PC-3 (cell line): Measurements from ENCODE around the gene HARS2.

ENCODE experiments used
- CTCF ChIP-seq: fragments of 300-600 bp; sonication (generic); conservative IDR thresholded peaks from 2 replicates; pipeline ENCODE4 v1.5.1; 2017; ENCODE audit warnings: antibody characterized with exemption, low read depth, mild to moderate bottlenecking, low read length
- EZH2 ChIP-seq: fragments of 300-600 bp; sonication (generic); IDR thresholded peaks from one replicate; pipeline ENCODE4 v1.6.1; 2017; ENCODE audit warnings: antibody characterized with exemption, mild to moderate bottlenecking, low read length; ENCODE audit not compliant: unreplicated experiment

GRCh38 chr5:140696891-140697492, 5.7 kb downstream of the HARS2 start:
- no peak for TF ChIP-seq CTCF
- no peak for TF ChIP-seq EZH2
